HG02973 (cell line): ENCODE results near the gene SETDB1.

Experiments
- ATAC-seq: cut with Tn5 transposase; IDR thresholded peaks from one replicate; pipeline ENCODE4 v1.9.1; 2021; ENCODE audit warnings: moderate library complexity; ENCODE audit not compliant: unreplicated experiment

SETDB1 gene

DNA sequence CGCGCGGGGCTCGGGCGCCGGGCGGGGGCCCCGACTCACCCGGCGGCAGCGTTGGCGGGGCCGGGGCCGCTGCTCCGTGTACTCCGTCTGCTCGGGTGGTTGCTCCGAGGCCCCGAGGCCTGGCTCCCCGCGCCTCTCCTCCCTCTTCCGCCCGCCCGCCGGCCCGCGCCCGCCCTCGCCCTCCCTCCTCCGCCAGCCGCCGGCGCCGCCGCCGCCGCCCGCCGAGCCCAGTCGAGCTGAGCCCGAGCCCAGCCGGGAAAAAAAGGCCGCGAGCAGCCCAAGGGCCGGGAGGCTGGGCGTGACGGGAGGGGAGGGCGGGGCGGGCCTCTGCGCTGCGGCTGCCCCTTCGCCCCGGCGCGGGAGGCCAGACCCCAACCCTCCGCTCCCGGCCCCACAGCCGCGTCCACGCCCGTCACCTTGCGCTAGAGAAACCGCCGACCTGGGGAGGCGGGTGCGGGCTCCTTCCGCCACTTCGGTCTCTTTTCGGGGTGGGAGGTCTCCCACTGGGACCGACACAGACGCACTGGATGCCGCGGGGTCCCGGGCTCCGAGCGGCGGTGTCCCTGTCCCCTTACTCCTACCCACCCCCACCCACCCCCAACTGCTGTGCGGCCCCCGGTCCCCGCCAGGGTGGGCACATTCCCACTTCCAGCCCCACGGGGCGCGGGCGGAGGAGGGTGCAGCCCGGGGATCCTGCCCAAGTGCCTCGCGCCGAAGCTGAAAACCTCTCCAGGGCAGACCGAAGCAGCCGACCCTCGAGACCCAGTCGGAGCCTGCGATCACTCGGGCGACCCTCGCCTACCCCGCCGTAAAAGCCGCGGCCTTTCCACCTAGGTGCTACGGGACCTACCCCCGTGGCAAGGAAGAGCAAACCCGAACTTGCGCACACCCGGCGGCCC lies 48.7 kb downstream of the SETDB1 start, which contains the start of gene CERS2:
Gene CERS2, minus strand, starts transcription at position 256 of the 899 bp plus-strand sequence. CDS start 5,745 bp downstream, outside the sequence.
- ATAC-seq: peak; percentile 46

DNA sequence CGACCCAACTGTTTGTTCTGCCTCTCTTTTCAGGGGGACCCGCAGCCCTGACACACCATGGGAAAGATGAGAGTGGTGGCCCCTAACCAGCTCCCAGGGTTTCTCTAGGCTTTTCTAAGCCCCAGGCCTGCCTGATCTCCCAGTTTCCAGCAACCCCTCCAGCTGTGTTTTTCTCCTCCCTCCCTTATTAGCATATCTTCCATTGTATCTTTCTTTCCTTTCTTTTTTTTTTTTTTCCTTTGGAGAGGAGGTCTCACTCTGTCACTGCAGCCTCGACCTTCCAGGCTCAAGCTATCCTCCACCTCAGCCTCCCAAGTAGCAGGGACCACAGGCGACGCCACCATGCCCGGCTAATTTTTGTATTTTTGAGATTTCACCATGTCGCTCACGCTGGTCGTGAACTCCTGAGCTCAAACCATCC lies 50.2 kb downstream of the SETDB1 start:
- no peak for ATAC-seq

DNA sequence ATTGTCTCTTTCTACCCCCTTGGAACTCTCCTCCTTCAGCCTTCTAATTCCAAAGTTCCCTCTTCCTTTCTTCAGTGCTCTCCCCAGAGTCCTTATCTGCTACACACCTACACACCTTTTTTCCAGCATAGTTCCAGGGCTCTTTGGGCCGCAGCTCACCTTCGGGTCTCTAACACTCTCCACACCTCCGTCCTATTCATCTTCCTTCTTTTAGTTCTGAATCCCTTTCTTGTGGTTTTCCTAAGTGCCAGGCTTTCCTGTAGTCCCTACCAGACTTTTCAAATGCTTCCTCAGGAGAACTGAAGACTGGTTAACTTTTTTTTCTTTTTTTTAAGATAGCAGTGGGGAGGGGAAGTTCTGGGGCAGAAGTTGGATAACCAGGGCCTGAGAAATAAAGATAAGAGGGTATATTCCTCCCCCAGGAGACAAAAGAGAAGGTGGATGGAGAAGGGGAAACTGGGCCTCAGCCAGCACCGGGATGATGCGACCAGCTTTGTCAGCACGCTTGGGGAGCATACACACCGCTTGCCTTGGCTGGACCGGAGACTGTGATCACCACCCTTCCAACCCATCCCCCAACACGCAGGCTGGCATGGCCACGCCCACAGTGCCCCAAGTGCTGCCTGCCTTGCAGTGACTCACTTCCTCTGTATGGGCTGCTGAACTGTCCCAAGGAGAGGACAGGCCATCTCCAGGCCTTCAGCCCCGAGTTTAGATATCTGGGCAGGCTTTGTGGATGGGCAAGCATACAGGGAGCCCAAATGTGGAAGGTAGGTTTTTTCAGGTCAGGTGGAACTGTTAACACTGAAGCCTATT lies 50.9 kb downstream of the SETDB1 start:
- ATAC-seq: no peak

DNA sequence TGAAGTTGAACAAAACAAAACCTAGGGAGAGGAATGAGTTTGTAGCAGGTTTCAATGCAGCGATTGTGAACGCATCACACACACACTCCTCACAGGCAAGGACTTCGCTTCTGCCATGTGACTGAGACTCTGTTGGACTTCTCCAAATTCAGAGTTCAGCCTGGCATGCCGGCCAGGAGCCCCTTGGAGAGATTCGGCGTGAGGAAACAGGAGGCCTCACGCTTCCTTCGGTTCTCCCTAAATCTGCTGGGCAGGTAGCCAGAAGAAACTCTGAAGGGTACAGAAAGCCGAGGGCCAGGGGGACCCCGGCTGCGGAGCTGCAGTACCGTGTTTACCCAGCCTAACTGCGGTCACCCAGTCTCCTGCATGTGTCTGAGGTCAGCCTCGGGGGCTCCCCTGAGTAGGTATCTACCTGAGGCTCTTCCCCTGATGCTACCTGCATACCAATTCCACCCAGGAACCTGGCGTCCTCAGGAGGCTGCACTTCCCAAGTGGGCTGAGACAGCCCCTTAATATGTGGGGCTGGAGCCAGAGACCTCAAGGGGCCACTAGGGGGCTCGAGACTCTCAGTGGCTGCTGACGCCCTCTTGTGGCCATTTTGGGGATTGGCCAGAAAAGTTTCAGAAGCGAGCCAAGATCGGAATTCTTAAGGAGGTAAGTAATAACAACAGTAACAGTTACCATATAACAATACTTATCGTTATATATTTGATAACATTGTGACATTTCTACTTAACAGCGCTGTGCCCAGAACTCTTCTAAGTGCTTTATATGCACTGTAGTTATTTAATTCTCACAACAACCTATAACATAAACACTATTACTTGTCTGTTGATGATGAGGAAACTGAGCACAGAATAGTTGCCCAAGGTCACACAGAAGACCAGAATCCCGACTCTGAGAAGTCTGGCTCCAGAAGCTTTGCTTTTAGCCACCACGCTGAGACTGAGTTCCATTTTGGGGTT lies 53.2 kb downstream of the SETDB1 start:
- ATAC-seq: no peak

DNA sequence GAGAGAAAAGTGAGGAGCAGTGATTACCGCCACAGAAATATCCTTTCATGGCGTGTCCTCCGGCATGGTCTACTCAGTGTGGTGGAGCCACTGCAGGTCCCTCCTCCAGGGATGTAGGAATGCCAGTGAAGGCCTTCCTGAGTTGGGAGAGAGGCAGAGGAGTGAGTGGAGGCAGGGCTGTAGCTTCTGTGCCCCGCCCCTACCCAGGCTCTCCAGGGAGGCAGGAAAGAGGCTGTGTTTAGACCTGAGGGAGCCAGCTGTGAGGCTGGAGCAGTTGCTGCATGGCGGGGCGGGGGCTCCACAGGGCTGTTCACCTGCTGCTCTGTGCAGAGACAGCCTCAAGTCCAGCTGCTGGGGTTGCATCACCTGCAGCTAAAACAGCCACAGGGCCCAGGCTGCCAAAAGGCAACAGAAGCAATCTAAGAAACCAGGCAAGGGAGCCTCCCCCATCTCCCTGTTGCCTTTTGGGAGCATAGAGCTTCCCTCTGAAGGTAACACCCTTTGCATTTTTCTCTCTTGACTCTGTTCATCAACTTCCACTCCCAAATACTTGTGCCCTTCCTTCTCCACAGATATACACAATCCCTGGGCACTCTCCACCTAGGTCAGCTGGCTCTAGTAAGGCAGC lies 55.1 kb downstream of the SETDB1 start:
- no peak for ATAC-seq

DNA sequence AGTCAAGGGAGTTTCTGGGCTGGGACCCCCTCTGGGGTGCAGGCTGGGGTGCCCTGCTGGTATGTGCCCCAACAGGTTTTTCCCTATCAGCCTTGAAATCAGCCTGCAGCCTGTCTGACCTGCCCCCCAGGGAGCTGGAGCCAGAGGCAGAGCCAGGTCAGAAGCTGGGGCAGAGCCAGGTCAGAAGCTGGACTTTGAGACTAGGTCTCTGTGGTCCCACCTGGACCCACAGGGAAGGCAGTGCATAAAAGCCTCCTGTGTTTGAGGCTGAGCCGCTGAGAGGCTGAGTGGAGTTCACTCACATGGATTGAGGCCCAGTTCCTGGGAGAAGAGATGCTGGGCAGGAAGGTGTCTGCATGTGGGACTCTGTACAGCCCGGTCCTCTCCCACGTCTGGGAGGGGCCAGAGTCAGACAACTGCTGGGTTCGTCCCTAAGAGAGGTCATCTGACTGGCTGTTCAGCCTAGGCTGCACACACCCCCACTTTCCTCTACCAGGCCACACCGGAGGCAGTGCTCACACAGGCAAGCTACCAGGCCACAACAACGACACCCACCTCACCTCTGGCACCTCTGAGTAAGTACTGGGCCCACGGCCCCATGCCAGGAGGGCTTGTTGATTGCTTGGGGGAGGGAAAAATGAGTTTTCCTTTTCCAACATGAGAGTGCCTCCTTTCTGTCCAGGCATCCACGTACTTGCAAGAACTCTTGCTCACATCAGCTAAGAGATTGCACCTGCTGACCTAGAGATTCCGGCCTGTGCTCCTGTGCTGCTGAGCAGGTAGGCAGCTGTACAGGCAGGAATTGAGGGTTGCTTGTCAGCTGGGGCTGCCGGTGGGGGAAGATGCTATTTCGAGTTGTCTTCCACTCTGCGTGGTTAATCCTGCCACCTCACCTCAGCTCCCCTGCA lies 55.9 kb downstream of the SETDB1 start, which contains the start of gene ANXA9:
Gene ANXA9, plus strand, starts transcription at position 488 of the 908 bp plus-strand sequence. CDS start 814 bp downstream, outside the sequence.
- ATAC-seq: no peak

DNA sequence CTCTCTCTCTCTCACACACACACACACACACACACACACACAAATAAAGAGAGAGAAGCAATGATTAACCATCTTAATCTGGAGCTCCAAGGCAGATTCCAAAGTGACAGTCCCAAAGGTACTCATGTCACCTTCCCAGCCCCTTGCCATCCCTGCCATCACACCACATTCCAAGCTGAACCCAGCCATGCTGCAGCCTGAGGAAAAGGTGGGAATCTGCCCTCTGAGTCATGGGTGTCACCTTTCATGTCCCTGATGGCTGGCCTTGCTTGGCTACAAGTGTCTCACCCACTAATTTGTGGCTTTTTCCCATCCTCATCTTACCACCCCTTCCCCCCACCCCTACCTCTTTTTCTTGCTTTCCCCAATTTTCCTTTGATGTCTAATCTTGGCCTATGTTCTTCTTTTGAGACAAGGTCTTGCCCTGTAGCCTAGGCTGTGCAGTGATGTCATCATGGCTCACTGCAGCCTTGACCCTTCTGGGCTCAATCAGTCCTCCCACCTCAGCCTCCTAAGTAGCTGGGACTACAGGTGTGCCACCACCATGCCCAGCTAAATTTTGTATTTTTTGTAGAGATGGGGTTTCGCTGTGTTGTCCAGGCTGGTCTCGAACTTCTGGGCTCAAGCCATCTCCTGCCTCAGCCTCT lies 59.1 kb downstream of the SETDB1 start:
- ATAC-seq: no peak

- no peak for ATAC-seq
These were observed 61.8 kb downstream of the SETDB1 start for GRCh38 chr1:150987924-150988323.

GRCh38 chr1:150992626-150993025 lies 66.5 kb downstream of the SETDB1 start:
- ATAC-seq: no peak

DNA sequence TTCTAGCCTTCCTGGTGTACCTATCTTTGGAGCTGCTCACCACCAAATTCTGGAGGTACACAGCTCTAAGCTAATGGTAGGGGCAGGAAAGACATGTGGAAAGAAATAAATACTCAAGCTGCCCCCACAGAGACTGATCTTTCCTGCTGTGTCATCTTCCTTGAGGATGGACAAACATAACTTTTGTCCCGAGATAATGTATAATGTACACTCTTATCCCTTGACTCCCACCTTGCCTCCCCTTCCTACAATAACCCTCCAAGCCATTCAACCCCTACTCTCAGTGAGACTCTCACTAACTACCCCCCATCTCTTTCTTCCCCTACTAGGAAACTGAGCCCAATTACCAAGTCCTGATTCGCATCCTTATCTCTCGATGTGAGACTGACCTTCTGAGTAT lies 68.1 kb downstream of the SETDB1 start:
- no peak for ATAC-seq

DNA sequence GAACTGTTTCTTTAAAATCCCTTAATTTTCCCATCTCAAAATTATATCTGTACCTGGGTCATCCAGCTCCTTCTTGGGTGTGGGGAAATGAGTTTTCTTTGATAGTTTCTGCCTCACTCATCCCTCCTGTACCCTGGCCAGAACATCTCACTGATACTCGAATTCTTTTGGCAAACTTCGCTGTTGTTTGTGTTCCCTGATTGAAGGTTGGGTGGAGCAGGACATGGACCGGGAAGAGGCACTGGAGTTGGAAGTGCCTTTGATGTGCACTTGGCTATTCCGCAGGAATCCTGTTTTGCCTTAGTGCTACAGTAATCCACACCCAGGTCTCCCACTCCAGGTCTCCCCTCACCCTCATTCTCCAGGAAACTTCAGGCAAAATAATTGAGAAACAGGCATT lies 69.3 kb downstream of the SETDB1 start:
- ATAC-seq: no peak

DNA sequence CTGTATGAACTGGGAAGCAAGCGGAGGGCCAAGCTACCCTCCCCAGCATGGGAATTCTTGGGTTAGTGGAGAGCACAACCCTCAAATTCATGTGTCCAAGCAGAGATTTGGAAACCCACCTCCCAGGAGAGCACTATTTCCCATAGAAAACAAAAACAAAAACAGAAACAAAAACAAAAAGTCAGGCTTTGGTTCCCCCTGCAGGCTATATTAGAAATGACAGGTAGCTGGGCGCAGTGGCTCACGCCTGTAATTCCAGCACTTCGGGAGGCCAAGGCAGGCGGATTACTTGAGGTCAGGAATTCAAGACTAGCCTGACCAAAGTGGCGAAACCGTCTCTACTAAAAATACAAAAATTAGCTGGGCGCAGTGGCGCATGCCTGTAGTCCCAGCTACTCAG lies 69.7 kb downstream of the SETDB1 start:
- no peak for ATAC-seq

- ATAC-seq: no peak
These were observed 71.1 kb downstream of the SETDB1 start for GRCh38 chr1:150997126-150997872.

GRCh38 chr1:150997949-150998348 lies 71.8 kb downstream of the SETDB1 start:
- no peak for ATAC-seq

DNA sequence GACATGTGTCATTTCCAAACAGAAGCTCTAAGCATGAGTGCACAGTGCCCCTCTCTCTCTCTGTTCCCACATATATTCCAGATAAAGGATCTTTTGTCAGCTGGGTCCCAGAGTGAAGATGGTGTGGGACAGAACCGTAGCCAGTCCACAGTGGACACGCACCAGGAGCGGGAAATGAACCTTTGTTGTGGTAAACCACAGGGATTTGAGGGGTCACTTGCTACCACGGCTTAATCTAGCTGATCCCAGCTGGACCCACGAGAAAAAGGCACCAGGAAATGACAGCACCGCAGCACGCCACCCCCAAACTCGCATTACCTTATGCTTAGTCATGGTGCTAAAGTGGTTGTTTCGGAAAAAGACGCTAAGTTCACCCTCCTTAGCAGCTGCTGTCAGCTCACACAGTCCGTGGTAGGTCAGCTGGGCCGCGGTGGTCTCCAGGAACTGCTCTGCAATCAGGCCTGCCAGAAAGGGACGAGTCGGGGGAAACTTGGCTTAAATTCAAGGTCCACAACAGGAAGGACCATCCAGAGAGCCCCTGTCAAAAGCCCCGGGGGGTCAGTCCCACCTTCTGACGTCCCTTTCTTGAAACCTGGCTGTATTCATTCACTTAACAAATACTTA lies 73.0 kb downstream of the SETDB1 start:
- ATAC-seq: no peak

DNA sequence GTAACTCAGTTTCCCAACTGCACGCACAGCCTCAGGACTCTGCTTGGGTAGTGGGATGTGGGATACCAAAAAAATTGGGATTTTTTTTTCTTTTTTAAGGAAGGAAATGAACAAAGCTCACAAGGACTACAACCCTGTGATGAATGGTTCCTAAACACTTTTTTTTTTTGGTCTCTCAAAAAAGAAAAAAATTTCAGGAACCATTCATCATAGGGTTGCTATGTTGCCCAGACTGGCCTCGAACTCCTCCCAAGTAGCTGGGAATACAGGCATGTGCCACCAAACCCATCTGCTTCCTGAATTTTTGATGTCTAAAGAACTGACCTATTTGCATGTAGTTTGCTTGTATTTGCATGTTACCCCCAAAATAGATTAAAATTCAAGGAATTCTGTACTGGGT lies 73.8 kb downstream of the SETDB1 start:
- no peak for ATAC-seq

- no peak for ATAC-seq
These were observed 74.2 kb downstream of the SETDB1 start for GRCh38 chr1:151000408-151000807.
